Choroid plexus epithelial cell (primary cell): ENCODE results near the gene TEKT5.

Experiments
- DNase-seq: peaks from one replicate; pipeline ENCODE4 v3.0.0-alpha.2; 2010; ENCODE audit warnings: low read depth
- H3K4me3 ChIP-seq: 2 replicates; pipeline ENCODE4 v1.5.1; 2011; ENCODE audit warnings: low read depth, mild to moderate bottlenecking, control low read depth, low read length, moderate library complexity
- TF ChIP-seq, protein P1 (sequence below): conservative IDR thresholded peaks from 2 replicates; pipeline ENCODE4 v1.5.1; 2011; ENCODE audit warnings: low read depth, mild to moderate bottlenecking, control low read depth, inconsistent platforms, low read length, moderate library complexity

TEKT5 gene

DNA sequence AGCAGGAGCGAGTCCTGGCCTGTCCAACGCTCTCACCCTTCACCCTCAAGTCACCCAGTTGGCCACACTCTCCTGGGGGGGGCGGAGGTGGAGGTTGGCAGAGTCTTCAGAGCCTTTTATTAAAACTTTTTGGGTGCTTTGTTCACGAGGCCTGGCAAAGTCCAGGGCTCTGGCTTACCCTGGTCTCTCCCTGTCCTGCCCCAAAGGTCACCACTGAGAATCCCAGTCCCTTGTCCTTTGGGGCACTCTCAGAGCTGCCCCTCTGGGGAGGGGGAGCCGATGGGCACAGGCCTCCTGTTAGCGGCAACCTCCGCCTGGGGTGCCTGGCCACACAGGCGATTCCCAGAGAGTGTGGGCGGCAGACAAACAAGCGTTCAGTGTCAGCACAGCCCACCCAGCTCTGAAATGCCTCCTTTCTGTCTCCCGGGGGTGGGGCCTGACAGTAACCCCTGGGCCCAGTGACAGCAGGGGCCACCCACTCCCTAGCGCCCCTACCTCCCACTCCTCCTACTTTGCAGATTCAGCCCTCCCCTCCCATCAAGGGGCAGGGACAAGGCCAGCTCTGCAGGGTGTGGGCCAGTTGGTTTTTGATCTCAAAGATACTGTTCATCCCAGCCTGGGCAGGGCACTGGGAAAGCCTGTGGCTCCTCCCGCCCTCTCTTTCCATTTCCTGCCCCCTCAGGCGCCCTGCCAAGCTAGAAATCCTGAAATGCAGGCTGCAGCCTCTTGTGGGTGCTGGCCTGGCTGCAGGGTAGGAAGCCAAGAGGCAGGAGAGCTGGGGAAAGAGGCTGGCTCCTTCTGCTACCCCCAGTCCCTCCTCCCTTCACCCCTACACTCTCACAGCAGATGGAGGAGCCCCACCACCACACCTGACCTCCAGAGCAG lies 77.7 kb downstream of the TEKT5 start:
- H3K4me3 ChIP-seq, result no peak overlapping the region
- TF ChIP-seq, protein P1, sequence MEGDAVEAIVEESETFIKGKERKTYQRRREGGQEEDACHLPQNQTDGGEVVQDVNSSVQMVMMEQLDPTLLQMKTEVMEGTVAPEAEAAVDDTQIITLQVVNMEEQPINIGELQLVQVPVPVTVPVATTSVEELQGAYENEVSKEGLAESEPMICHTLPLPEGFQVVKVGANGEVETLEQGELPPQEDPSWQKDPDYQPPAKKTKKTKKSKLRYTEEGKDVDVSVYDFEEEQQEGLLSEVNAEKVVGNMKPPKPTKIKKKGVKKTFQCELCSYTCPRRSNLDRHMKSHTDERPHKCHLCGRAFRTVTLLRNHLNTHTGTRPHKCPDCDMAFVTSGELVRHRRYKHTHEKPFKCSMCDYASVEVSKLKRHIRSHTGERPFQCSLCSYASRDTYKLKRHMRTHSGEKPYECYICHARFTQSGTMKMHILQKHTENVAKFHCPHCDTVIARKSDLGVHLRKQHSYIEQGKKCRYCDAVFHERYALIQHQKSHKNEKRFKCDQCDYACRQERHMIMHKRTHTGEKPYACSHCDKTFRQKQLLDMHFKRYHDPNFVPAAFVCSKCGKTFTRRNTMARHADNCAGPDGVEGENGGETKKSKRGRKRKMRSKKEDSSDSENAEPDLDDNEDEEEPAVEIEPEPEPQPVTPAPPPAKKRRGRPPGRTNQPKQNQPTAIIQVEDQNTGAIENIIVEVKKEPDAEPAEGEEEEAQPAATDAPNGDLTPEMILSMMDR, result no peak
- DNase-seq, result peak; percentile 19

DNA sequence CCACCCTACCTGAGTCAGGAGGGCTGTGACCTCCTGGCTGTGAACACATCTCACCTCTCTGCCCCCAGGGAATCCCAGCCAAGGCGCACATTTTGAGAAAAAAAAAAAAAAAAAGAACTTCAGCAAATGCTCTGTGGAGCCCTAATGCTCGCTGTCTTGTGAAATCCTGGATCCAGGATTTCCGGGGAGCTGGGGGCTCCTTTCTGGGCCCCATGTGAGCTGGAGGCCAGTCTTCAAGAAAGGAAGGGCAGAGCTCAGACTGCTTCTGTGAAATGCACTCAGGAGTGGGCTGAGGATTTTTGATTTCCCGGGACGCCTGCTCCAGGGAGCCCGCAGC lies 78.3 kb downstream of the TEKT5 start:
- TF ChIP-seq, protein P1, result no peak
- no peak overlapping the region for H3K4me3 ChIP-seq
- DNase-seq, result no peak

DNA sequence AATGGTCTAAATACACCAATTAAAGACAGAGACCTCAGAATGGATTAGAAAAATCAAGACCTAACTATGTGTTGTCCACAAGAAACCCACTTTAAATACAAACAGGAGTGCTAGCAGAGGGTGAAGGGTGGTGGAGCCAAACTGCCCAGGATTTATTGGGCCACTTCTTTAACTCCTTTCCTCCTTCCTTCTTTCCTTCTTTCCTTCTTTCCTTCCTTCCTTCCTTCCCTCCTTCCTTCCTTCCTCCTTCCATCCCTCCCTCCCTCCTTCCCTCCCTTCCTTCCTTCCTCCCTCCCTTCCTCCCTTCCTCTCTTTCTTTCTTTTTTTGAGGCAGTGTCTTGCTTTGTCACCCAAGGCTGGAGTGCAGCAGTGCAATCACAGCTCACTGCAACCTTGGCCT lies 80.0 kb downstream of the TEKT5 start:
- TF ChIP-seq, protein P1, result no peak
- no peak for DNase-seq
- H3K4me3 ChIP-seq, result no peak overlapping the region

DNA sequence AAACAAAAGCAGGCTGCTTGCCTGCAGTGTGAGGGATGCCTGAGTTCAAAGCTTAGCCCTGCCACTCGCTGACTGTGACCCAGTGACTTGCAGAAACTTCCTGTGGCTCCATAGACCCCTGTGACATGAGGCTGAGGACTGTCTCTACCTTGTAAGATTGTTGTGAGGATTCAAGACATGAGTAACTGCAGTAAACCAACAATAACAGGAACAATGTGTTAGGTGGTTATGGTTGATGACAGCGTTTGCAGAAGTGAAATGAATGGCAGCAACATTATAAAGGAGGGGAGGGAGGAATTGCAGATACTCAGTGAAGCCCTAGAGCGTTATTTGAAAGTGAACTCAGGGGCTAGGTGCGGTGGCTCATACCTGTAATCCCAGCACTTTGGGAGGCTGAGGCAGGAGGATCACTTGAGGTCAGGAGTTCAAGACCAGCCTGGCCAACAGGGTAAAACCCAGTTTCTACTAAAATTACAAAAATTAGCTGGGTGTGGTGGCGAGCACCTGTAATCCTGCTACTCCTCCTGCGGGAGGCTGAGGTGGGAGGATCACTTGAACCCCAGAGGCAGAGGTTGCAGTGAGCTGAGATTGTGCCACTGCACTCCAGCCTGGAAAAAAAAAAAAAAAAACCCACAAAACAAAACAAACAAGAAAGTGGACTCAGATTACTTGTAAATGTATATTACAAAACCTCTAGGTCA lies 80.8 kb downstream of the TEKT5 start:
- no peak for DNase-seq
- TF ChIP-seq, protein P1, result no peak
- H3K4me3 ChIP-seq, result no peak overlapping the region

DNA sequence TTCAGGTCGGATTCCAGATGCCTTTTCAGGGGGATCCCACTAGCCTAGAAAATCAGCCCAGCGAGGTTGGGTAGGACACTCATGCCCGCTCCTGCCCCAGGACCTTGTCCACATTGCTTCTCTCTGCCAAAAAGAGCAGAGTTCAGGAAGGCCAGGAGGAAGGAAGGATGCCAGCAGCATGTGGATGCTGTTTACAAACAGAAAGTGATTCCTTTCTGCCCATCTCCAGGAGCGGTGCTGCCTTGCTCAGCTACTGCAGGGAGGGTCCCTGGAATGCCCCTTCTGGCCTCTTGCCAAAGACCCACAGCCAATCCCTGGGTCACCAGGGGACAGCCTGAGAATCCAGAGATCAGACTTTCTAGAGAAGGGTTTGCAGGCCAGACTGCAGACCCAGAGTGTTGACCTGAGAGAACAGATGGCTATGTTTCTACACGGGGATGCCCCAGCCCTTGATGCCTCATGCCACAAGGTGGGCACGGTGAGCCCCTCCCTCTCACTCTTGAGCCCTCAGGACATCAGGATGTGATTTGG lies 82.0 kb downstream of the TEKT5 start:
- DNase-seq, result no peak
- H3K4me3 ChIP-seq, result no peak overlapping the region
- TF ChIP-seq, protein P1, result no peak

DNA sequence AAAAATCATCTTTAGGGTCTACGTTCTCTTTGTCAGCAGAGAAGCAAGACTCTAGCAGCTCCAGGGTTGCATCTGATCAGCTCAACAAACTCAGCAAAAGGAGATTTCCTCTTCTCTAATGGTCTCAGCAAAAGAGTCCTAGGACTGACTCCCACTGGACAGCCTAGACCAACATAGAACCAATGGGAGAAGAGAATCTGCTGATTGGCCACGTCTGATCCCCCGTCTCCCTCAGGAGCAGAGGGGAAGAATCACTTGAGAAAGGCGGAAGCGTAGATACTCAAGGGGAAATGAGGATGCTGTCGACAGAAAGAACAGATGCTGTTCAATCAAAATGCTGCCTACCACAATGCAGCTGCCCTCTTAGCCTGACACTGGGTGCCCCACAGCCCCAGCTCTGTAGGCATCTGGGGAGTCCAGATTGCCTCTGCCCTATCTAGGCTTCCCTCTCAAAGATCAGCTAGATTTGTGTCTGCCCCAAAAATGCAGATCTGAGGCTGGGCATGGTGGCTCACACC lies 82.8 kb downstream of the TEKT5 start:
- DNase-seq, result no peak
- TF ChIP-seq, protein P1, result no peak
- H3K4me3 ChIP-seq, result no peak overlapping the region
